Stimulated activated naive CD4-positive, alpha-beta T cell treated with Interleukin-2 at 50 U/mL for 16 hours (primary cell): ENCODE data around the gene SSBP4.
"Not testable (repeated sequence)": the region's sequence is repeated elsewhere in the genome, so short reads cannot be mapped to it uniquely, and the experiment has no call there.

ENCODE experiments used
- DNase-seq: peaks from one replicate; lab custom pipeline; 2025; lab: John Stamatoyannopoulos, UW

The SSBP4 gene

GRCh38 chr19:18393836-18394235, 25.4 kb upstream of the SSBP4 start:
- no peak for DNase-seq

DNA sequence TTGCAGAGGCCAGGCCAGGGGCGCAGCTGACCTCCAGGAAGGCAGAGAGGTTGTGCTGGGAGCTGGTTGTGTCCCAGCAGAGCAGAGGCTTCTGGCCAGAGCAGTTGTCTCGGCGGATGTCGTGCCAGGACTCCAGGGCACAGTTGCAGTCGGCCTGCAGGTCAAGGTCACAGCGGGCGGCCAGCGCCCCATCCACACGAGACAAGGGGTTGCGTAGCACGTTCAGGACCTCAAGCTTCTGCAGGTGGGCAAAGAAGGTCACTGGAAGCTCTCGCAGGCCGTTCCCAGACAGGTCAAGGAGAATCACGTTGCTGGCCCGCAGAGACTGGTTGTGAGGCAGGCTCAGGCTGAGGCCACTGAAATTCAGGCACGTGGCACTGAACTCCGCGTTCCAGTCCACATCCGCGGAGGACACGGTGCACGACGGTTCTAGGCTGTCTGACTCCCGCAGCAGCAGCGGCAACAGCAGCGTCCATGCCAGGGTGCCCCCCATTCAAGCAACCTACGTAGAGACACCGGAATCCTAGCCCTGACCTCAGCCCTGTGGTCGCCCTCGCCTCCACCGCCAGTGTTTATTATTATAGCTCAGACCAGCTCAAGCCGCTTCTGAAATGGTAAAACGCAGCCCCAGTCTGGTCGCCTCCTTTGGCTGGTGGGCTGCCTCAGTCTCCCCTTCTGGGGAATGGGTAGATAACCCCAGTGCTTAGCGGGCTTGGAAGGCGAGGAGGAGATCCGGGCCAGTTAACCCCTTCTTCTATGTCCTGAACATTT, 22.5 kb upstream of the SSBP4 start:
- DNase-seq, result no peak

- DNase-seq, result no peak
Measured at GRCh38 chr19:18397242-18398202, 21.7 kb upstream of the SSBP4 start, which contains the start of gene LRRC25. TSS of gene LRRC25 (minus strand) at chr19:18397622. CDS start at chr19:18396963, 659 bp downstream.

DNA sequence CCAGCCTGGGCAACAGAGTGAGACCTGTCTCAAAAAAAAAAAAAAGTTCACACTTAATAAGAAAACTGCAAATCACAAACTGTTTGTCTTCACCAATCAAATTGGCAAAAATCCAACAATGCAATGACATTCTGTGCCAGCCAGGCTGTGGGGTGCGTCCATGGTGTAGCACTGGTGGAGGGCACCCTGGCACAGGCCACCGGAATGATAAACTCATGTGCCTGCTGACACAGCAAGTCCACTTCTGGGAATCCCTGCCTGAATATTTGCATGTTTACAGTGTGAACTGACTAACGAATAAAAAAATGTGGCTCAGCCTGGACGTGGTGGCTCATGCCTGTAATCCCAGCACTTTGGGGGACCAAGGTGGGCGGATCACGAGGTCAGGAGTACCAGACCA, 20.2 kb upstream of the SSBP4 start:
- DNase-seq, result no peak

DNA sequence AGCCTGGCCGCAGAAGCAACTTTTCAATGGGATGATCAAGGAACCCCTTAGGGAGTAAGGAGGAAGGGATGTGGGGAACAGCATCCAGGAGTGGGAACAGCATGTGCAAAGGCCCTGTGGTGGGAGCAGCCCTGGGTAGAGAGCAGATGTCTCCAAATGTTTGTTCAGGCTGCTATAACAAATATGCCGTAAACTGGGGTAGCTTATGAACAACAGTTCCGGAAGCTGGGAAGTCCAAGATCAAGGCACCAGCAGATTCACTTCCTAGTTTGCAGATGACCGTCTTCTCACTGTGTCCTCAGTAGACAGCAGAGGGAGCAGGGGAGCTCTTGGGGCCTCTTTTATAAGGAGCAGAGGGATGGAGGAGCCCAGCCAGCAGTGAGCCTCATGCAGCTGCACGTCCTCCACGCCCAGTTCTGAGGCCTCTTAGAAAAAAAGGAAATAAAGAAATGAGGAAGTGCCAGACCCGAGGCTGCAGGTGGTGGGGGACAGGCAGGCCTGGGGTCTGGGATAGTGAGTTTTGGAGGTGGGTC, 17.6 kb upstream of the SSBP4 start:
- DNase-seq, result no peak

DNA sequence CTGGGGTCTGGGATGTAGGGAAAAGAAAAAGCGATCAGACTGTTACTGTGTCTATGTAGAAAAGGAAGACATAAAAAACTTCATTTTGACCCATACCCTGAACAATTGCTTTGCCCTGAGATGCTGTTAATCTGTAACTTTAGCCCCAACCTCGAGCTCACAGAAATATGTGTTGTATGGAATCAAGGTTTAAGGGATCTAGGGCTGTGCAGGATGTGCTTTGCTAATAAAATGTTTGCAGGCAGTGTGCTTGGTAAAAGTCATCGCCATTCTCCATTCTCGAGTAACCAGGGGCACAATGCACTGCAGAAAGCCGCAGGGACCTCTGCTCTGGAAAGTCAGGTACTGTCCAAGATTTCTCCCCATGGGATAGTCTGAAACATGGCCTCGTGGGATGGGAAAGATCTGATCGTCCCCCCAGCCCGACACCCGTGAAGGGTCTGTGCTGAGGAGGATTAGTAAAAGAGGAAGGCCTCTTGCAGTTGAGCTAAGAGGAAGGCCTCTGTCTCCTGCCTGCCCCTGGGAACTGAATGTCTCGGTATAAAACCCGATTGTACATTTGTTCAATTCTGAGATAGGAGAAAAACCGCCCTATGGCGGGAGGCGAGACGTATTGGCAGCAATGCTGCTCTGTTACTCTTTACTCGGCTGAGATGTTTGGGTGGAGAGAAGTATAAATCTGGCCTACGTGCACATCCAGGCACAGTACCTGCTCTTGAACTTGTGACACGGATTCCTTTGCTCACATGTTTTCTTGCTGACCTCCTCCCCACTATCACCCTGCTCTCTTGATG, 16.5 kb upstream of the SSBP4 start:
- not testable (repeated sequence) for DNase-seq

- DNase-seq, result not testable (repeated sequence)
Measured at GRCh38 chr19:18405754-18406153, 13.4 kb upstream of the SSBP4 start.

DNA sequence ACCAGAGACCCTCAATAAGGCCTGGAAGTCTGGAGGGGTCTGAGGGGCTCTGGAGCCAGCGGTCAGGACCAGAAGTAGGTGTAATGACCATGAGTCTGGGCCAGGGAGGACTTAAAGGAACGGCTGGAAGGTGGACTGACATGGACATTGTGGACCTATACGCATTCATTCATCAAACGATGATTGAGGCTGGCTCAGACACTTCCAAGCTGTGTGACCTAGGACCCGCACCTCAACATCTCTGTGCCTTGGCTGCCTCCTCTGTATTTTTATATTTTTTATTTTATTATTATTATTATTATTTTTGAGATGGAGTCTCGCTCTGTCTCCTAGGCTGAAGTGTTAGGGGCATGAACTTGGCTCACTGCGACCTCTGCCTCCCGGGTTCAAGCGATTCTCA, 12.4 kb upstream of the SSBP4 start:
- DNase-seq, result no peak

- DNase-seq, result no peak
Measured at GRCh38 chr19:18408053-18408476, 11.1 kb upstream of the SSBP4 start.

DNA sequence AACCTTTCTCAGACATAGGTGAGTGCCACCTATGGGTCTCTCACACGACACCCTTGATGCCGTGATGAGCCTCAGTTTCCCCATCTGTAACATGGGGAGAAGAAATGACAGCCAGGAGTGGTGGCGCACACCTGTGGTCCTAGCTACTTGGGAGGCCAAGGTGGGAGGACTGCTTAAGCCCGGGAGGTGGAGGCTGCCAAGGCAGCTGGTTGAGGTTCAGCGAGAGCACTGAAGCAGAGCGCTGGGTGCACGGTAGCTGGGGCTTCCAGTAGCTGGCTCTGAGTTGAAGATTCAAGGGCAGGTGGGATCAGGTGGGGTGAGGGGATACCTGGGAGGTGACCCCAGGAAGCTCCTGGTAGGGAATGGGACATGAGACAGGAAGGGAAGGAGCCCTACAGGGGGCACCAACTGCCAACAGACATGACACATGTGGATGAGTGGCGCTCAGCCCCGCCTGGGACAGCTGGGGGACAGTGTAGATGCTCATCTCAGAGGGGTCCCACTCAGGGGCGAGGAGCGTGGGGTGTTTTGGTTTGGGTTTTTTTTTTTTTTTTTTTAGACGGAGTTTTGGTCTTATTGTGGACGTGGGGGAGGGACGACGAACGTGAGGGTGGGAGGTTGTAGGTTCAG, 6.5 kb upstream of the SSBP4 start:
- no peak for DNase-seq

- DNase-seq, result no peak
Measured at GRCh38 chr19:18414504-18415177, 4.6 kb upstream of the SSBP4 start.

GRCh38 chr19:18415178-18415867, 3.9 kb upstream of the SSBP4 start:
- DNase-seq, result no peak

DNA sequence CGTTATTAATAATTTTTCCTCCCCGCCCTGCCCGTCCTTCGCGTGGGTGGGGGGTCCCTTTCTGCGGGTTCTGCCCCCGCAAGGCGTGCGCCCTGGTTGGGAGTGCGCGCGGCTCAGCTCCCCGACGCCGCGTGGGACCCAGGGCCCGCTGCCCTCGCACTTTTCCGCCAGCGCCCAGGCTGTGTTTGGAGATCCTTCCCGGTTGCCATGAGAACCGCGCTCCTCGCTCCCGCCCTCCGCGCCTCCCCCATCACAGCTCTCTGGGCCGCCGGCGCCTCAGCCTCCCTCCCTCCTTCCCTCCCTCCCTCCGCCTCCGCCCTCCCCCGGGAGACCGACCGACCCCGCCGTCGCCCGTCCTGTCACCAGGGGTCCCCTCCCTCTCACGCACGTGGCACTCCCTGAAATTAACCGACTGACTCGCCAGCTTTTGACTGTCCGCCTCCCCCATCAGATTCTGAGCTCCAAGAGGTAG, 2.4 kb upstream of the SSBP4 start:
- peak; percentile 66 for DNase-seq

- peak; percentile 41 for DNase-seq
Measured at GRCh38 chr19:18417250-18418028, 1.8 kb upstream of the SSBP4 start.

GRCh38 chr19:18418029-18418482, 1.1 kb upstream of the SSBP4 start:
- DNase-seq, result no peak

- DNase-seq, result peak; percentile 58
Measured at GRCh38 chr19:18418483-18419194, 559 bp upstream of the SSBP4 start.

DNA sequence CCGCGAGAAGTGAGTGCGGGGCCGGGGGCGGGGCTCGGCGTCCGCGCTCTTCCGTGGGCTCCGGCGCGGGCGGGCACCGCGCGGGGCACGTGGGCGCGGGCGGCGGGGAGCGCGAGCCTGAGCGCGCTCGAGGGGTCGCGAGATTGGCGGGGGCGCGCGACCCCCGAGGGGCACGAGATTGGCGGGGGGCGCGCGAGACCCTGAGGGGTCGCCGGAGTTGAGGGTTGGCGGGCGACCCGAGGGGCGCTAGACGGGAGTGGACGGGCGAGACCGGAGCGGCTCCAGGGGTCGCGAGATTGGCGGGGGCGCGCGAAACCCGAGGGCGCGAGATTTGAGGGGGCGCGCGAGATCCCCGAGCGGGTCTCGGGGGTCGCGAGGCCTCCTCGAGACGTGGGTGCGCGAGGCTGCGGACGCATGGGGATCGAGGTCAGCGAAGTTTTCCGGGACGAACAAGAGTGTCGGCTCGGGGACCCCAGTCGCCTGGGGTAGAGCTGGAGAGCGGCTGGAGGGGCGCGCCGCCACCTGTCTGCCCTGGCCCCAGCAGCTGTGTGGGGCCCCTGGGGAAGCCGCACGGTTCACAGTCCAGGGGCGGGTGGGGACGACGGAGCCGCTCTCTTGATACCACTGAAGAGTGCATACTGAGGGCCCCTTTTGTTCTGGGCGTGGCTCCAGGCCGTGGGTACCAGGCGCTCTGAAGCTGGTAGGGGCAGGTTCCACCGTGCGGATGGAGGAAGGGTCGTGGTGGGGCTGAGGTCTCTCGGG, 682 bp downstream of the SSBP4 start:
- peak; percentile 63 for DNase-seq

GRCh38 chr19:18420930-18421329, 1.7 kb downstream of the SSBP4 start:
- no peak for DNase-seq
